Astrocyte (in vitro differentiated cells and primary cell): ENCODE data around the gene CORO6.

Source experiments
- CTCF ChIP-seq: IDR thresholded peaks from 2 replicates; pipeline ENCODE4 v1.5.1; 2011; ENCODE audit warnings: low read depth, mild to moderate bottlenecking, inconsistent platforms, low read length, moderate library complexity; ENCODE audit not compliant: insufficient read depth
- EZH2 ChIP-seq: IDR thresholded peaks from 2 replicates; pipeline ENCODE4 v1.6.1; 2012; ENCODE audit warnings: mild to moderate bottlenecking, low read length, inconsistent platforms; ENCODE audit not compliant: insufficient read depth

GRCh38 chr17:29633886-29634285 lies 11.2 kb upstream of the CORO6 start:
- no peak for TF ChIP-seq CTCF
- TF ChIP-seq EZH2 = no peak
